Fibroblast of skin of scalp (primary cell): Measurements from ENCODE around the gene OR56B1.

Experiments
- DNase-seq: peaks from one replicate; pipeline ENCODE4 v3.0.0-alpha.2; 2013

The OR56B1 gene

DNA sequence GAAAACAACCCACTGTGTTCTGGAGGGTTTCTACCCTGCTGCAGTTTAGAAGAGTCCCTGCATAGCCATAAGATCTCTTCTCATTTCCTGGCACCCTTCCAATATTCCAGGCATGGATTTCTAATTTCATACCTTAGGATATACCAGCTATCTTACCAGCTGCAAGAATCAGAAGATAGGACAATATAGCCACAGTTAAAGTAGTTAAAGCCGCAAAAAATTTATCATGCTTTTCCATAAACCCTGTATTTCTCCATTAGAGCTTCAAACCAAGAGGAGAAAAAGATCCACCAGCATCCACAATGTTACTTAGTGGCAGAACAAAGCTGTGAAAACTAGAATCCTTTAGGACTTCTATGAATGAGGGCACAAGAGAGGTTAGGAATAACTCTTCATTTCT lies 8.6 kb upstream of the OR56B1 start:
- no peak for DNase-seq

DNA sequence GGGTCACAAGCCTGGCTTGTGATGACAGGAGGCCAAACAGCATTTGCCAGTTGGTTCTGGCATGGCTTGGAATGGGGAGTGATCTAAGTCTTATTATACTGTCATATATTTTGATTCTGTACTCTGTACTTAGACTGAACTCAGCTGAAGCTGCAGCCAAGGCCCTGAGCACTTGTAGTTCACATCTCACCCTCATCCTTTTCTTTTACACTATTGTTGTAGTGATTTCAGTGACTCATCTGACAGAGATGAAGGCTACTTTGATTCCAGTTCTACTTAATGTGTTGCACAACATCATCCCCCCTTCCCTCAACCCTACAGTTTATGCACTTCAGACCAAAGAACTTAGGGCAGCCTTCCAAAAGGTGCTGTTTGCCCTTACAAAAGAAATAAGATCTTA lies 843 bp downstream of the OR56B1 start:
- DNase-seq = peak; percentile 10

DNA sequence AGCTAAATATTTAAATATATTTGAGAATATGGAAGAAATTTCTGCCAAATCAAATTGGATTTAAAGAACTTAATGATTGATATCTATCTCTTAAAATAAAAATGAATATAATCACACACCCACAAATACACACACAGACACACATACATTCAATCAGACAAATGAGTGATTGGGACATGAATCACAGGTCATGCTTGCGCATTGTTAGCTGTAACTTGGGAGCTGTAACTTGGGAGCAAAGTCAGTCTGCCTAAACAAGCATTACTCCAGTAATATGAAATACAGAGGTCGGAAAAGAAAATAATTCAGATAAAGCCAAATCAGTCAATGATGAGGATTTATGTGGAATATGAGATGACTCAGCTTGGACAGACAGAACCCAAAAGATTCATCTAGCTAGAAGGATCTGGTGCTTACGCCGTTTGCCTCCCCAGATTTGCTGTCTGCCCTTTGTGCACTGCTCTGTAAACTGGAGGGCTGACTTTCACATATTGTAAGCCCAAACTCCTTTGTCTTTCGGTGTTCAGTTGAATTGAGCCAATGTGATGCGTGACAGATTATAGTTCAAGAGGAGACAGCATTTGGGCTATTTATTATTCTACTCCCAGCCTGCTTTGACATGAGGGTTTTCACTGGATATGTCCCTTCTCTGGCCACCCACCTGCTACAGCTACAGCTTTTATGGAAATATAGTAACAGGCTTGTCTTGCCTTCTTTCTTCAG lies 1.6 kb downstream of the OR56B1 start:
- no peak for DNase-seq

DNA sequence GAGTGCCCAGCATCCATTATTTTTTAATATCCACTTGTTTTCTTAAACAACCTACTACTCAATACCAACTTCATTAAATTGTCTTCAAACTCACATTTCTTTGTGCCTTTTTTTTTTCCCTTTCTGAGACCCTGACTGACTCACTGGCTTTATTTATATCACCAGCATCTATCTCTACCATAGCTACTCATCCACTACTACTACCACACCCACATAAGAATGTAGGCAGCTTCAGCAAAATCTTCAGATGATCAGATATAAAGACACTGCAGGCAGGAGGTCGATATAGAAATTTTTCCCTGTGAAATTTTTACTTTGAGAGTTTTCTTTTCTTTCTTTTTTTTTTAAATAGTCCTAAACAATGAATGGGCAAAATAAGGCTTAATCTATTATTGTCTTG lies 2.2 kb downstream of the OR56B1 start:
- no peak for DNase-seq

DNA sequence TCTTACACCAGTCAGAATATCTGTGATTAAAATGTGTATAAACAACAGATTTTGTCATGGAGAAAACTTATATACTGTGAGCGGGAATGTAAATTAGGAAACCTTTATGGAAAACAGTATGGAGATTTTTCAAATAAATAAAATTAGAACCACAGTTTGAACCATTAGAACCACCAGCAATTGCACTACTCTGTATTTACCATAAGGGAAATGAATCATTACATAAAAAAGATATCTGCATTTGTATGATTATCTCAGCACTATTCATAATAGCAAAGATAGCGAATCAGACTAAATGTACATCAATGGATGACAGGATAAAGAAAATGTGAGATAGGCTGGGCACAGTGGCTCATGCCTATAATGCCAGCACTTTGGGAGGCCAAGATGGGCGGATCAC lies 10.4 kb downstream of the OR56B1 start:
- no peak for DNase-seq

DNA sequence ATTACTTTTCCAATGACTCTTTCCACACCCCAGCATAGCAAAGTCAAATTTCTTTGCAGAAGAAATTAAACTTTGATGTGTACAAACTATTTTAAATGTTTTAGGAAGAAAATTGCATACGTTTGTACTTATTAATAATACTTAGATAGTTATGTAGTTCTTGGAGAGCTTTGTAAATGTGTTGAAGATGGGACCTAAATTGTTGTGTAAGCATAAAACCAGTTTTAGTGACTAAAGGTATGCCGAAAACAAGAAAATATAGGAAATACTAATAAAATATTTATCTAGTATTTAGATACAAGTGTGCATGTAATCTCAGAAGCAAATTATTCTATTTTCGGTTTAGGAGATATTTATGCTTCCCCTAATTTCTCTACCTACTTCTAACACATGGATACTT lies 13.6 kb downstream of the OR56B1 start:
- DNase-seq = no peak

DNA sequence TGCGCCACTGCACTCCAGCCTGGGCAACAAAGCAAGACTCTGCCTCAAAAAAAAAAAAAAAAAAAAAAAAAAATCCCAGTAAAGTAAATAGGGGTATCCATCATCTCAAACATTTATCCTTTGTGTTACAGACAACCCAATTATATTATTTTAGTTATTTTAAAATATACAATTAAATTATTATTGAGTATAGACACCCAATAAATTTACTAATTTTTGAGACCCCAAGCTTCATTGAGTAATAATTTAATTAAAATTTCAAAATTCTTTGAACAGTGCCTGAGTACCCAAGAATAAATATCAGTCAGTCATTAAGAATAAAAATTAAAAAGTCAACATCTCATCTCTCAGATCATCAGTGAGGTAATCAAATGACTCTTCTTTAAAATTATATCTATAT lies 17.7 kb downstream of the OR56B1 start, which contains the start of gene OR52N4:
OR52N4 (plus strand) TSS at position 301 of the 400 bp plus-strand sequence. CDS start 498 bp downstream, outside the sequence.
- no peak for DNase-seq

DNA sequence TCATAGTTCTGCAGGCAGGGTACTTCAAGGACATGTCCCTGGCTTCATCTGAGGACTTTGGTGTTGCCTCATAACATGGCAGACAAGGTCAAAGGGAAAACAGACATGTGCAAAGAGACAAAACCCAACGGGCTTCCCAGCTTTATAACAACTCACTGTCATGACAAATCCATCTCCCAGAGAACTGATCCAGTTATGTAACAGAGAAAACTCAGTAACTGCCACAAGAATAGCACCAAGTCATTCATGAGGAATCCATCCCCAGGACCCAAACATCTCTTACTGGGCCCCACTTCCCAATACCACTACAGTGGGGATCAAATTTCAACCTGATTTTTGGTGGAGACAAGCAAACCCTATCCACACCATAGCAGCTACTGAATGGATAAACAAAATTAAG lies 30.8 kb downstream of the OR56B1 start:
- no peak for DNase-seq

DNA sequence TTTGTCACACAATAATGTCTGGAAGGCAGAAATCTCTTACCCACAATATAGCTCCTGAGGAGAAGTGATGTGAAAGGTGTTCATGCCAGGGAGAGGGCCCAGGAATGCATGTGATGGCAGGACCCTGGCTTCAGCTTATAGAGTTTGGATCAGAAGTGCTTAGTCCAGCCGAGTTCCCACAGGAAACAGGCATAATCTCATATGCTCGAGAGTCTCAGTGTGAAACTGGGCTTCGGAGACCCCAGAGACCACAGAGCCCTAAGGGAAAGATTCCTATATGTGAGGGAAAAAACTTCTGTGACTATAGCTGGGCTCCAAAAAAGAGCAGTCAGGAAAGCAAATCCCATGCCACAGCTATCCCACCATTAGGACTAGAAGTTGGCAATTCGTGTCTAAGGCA lies 47.0 kb downstream of the OR56B1 start, which contains the start of gene OR52N5:
OR52N5 (minus strand) TSS at position 101 of the 400 bp plus-strand sequence. CDS start 4,721 bp downstream, outside the sequence.
- DNase-seq = no peak
